CD4-positive, alpha-beta T cell treated with Interferon gamma for 1 hour (primary cell): ENCODE measurements around the gene TKTL1.

Experiments
- DNase-seq: peaks from one replicate; pipeline ENCODE4 v3.0.0-alpha.2; 2020

The TKTL1 gene

DNA sequence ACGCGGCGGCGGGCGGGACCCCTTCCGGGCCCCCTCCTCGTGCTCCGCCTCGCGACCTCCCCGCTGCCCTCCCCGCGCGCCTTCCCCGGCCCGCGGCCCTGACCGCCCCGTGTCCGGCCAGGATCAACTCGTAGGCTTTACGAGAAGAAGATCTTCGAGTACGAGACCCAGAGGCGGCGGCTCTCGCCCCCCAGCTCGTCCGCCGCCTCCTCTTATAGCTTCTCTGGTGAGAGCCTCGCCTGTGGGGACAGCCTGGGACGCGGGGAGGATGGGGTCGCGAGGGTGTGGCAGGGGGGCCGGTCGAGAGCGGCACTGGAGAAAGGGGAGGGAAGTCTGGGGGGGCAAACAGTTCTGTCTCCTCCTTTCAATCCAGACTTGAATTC, 84.0 kb downstream of the TKTL1 start:
- no peak for DNase-seq
